GM19238 (cell line): ENCODE results near the gene HS3ST2.
"Not testable (repeated sequence)": the region's sequence is repeated elsewhere in the genome, so short reads cannot be mapped to it uniquely, and the experiment has no call there.

Experiments used
- DNase-seq: peaks from one replicate; pipeline ENCODE4 v3.0.0; 2011; ENCODE audit warnings: low spot score; ENCODE audit not compliant: insufficient read length

Gene HS3ST2

GRCh38 chr16:22878955-22879354, 65.0 kb downstream of the HS3ST2 start:
- DNase-seq = no peak

- DNase-seq = no peak
These were observed 65.5 kb downstream of the HS3ST2 start for GRCh38 chr16:22879466-22879865.

GRCh38 chr16:22882981-22883380, 69.0 kb downstream of the HS3ST2 start:
- no peak for DNase-seq

- no peak for DNase-seq
These were observed 72.0 kb downstream of the HS3ST2 start for GRCh38 chr16:22885951-22886350.

- DNase-seq = no peak
These were observed 73.0 kb downstream of the HS3ST2 start for GRCh38 chr16:22886927-22887326.

GRCh38 chr16:22887445-22887844, 73.5 kb downstream of the HS3ST2 start:
- no peak for DNase-seq

GRCh38 chr16:22888791-22889190, 74.8 kb downstream of the HS3ST2 start:
- DNase-seq = no peak

- DNase-seq = no peak
These were observed 77.0 kb downstream of the HS3ST2 start for GRCh38 chr16:22890976-22891375.

- no peak for DNase-seq
These were observed 83.2 kb downstream of the HS3ST2 start for GRCh38 chr16:22897184-22897583.

- DNase-seq = no peak
These were observed 84.2 kb downstream of the HS3ST2 start for GRCh38 chr16:22898131-22898530.

- peak; percentile 4 for DNase-seq
These were observed 84.9 kb downstream of the HS3ST2 start for GRCh38 chr16:22898874-22899348.

GRCh38 chr16:22899567-22899966, 85.6 kb downstream of the HS3ST2 start:
- not testable (repeated sequence) for DNase-seq

- no peak for DNase-seq
These were observed 86.9 kb downstream of the HS3ST2 start for GRCh38 chr16:22900863-22901262.

- DNase-seq = no peak
These were observed 87.6 kb downstream of the HS3ST2 start for GRCh38 chr16:22901563-22901962.

- no peak for DNase-seq
These were observed 89.8 kb downstream of the HS3ST2 start for GRCh38 chr16:22903716-22904115.

- DNase-seq = no peak
These were observed 98.7 kb downstream of the HS3ST2 start for GRCh38 chr16:22912654-22913053.

GRCh38 chr16:22915003-22915402, 101.0 kb downstream of the HS3ST2 start:
- no peak for DNase-seq

- DNase-seq = no peak
These were observed 109.5 kb downstream of the HS3ST2 start for GRCh38 chr16:22923491-22923890.

GRCh38 chr16:22924492-22924891, 110.5 kb downstream of the HS3ST2 start:
- DNase-seq = no peak

GRCh38 chr16:22926105-22926751, 112.3 kb downstream of the HS3ST2 start:
- no peak for DNase-seq

- DNase-seq = no peak
These were observed 113.3 kb downstream of the HS3ST2 start for GRCh38 chr16:22927306-22927705.

- no peak for DNase-seq
These were observed 115.0 kb downstream of the HS3ST2 start for GRCh38 chr16:22928882-22929435.

GRCh38 chr16:22929461-22929860, 115.5 kb downstream of the HS3ST2 start:
- no peak for DNase-seq
